K562 (cell line): ENCODE measurements around the gene MEF2B. TPM values are rescaled to one million over a fixed set of nuclear protein-coding genes. Genes with fewer than 3 reads are reported as not detected.

Experiments
- ARID2 ChIP-seq: fragments of 450-650 bp; IDR thresholded peaks from 2 replicates; pipeline ENCODE4 v1.6.1; 2017; ENCODE audit warnings: antibody characterized with exemption, mild to moderate bottlenecking
- CBFA2T3 ChIP-seq: fragments of 450-650 bp; IDR thresholded peaks from 2 replicates; pipeline ENCODE4 v1.6.1; 2017
- CLOCK ChIP-seq: fragments of 250-450 bp; sonication (Bioruptor Pico); IDR thresholded peaks from 2 replicates; pipeline ENCODE4 v1.4.0; 2020; ENCODE audit warnings: mild to moderate bottlenecking, moderate library complexity, borderline replicate concordance
- CTCFL ChIP-seq: IDR thresholded peaks from 2 replicates; pipeline ENCODE4 v1.6.1; 2011; ENCODE audit warnings: borderline replicate concordance, low read depth, mild to moderate bottlenecking, moderate library complexity, low read length; ENCODE audit not compliant: insufficient read depth, poor library complexity, severe bottlenecking
- ESRRB ChIP-seq: fragments of 250-450 bp; sonication (Bioruptor Pico); IDR thresholded peaks from 2 replicates; pipeline ENCODE4 v1.5.0; 2020; ENCODE audit warnings: mild to moderate bottlenecking, moderate library complexity, borderline replicate concordance
- MBD2 ChIP-seq: sonication (generic); IDR thresholded peaks from 2 replicates; pipeline ENCODE4 v1.6.1; 2016; ENCODE audit warnings: low read depth, borderline replicate concordance
- MEF2D ChIP-seq: conservative IDR thresholded peaks from 2 replicates; pipeline ENCODE4 v1.6.1; 2016; ENCODE audit warnings: low read depth, missing genetic modification characterization, missing compliant biosample characterization
- NONO ChIP-seq, 2 experiments: fragments of 200-400 bp in 1 of 2; fragments of 450-650 bp in 1 of 2; formaldehyde crosslinking in 1 of 2; IDR thresholded peaks; 2 replicates each; pipeline ENCODE4 v1.6.1; 2017; ENCODE audit warnings: low read depth in 2 of 2, mild to moderate bottlenecking in 2 of 2, moderate library complexity in 2 of 2, low read length in 1 of 2
- RB1 ChIP-seq: fragments of 450-650 bp; IDR thresholded peaks from 2 replicates; pipeline ENCODE4 v1.6.1; 2017; ENCODE audit warnings: low read depth, mild to moderate bottlenecking
- RBM25 ChIP-seq: fragments of 200-400 bp; formaldehyde crosslinking; IDR thresholded peaks from 2 replicates; pipeline ENCODE4 v1.6.1; 2018; ENCODE audit warnings: low read length, low read depth, moderate library complexity; ENCODE audit not compliant: severe bottlenecking
- RBM39 ChIP-seq: fragments of 200-400 bp; formaldehyde crosslinking; optimal IDR thresholded peaks from 2 replicates; pipeline ENCODE3; 2018; ENCODE audit warnings: low read depth, low read length
- SIN3A ChIP-seq, 2 experiments: fragments of 150-350 bp in 1 of 2; IDR thresholded peaks; 2 replicates each; pipeline ENCODE4 v1.6.1; 2011 to 2016; ENCODE audit warnings: borderline replicate concordance in 2 of 2, low read depth in 2 of 2, low read length in 2 of 2, mild to moderate bottlenecking in 2 of 2, moderate library complexity in 2 of 2; ENCODE audit not compliant: control insufficient read depth in 1 of 2
- SPI1 ChIP-seq: IDR thresholded peaks from 2 replicates; pipeline ENCODE4 v1.6.1; 2011; ENCODE audit warnings: low read depth, low read length, control low read depth, borderline replicate concordance
- TEAD1 ChIP-seq, 2 experiments: fragments of 450-650 bp in 1 of 2; sonication (generic) in 1 of 2; formaldehyde crosslinking; IDR thresholded peaks; 2 replicates each; pipeline versions ENCODE4 v1.4.0 to v1.8.0; 2020 to 2022; ENCODE audit warnings: mild to moderate bottlenecking in 2 of 2, missing genetic modification reagents in 1 of 2
- THRAP3 ChIP-seq: fragments of 450-650 bp; IDR thresholded peaks from 2 replicates; pipeline ENCODE4 v1.6.1; 2016; ENCODE audit warnings: mild to moderate bottlenecking, inconsistent platforms, borderline replicate concordance
- ZNF764 ChIP-seq: fragments of 250-450 bp; sonication (Bioruptor Pico); IDR thresholded peaks from 2 replicates; pipeline ENCODE4 v1.4.0; 2020; ENCODE audit warnings: low read depth, mild to moderate bottlenecking, moderate library complexity
- polyA plus RNA-seq, 8 experiments: library from polyadenylated mRNA; depleted of rRNA in 4 of 8; stranded (reverse) in 5 of 8; unstranded in 3 of 8; fragments of >200 nt; fragmentation: Nextera tagmentation in 2 of 8; fragmentation: Illumina TruSeq in 1 of 8; extraction: Ambion mirVana in 2 of 8; extraction: Trizol in 1 of 8; gene quantifications; 2 replicates each; pipeline versions ENCODE4 v1.2.1 to v1.2.3, GENCODE V29; 2011 to 2014; ENCODE audit warnings: inconsistent platforms in 1 of 8, missing spikeins in 1 of 8
- total RNA-seq, 7 experiments: library from RNA; depleted of rRNA in 6 of 7; stranded (reverse); fragments of >200 nt in 6 of 7; fragmentation: Illumina TruSeq in 2 of 7; extraction: Trizol in 2 of 7; gene quantifications; 2 replicates each; pipeline versions ENCODE4 v1.2.1 to v1.2.3, GENCODE V29; 2011 to 2021; ENCODE audit warnings: low replicate concordance in 1 of 7
- TF ChIP-seq, protein P1 (sequence below): fragments of 450-650 bp; IDR thresholded peaks from 2 replicates; pipeline ENCODE4 v1.7.1; 2018; ENCODE audit warnings: mild to moderate bottlenecking, low read depth; ENCODE audit not compliant: partially characterized antibody
- TF ChIP-seq, protein P2 (sequence below), 2 experiments: IDR thresholded peaks; 2 replicates each; pipeline ENCODE4 v1.6.1; 2011; ENCODE audit warnings: borderline replicate concordance in 1 of 2, control low read depth in 1 of 2, low read depth in 1 of 2, low read length in 1 of 2, mild to moderate bottlenecking in 1 of 2, mixed read lengths in 1 of 2, moderate library complexity in 1 of 2; ENCODE audit not compliant: insufficient read depth in 1 of 2, insufficient read length in 1 of 2, poor library complexity in 1 of 2, severe bottlenecking in 1 of 2; ENCODE audit errors: extremely low read depth in 1 of 2

The MEF2B gene
- total and polyA plus RNA-seq, 9 of the 15 experiments (the other 6 are each of a cell fraction or from before 2014, with no cell fraction given), result 0.14 to 1.9 (median 0.71) TPM; not detected in 3

- TF ChIP-seq, protein P1, sequence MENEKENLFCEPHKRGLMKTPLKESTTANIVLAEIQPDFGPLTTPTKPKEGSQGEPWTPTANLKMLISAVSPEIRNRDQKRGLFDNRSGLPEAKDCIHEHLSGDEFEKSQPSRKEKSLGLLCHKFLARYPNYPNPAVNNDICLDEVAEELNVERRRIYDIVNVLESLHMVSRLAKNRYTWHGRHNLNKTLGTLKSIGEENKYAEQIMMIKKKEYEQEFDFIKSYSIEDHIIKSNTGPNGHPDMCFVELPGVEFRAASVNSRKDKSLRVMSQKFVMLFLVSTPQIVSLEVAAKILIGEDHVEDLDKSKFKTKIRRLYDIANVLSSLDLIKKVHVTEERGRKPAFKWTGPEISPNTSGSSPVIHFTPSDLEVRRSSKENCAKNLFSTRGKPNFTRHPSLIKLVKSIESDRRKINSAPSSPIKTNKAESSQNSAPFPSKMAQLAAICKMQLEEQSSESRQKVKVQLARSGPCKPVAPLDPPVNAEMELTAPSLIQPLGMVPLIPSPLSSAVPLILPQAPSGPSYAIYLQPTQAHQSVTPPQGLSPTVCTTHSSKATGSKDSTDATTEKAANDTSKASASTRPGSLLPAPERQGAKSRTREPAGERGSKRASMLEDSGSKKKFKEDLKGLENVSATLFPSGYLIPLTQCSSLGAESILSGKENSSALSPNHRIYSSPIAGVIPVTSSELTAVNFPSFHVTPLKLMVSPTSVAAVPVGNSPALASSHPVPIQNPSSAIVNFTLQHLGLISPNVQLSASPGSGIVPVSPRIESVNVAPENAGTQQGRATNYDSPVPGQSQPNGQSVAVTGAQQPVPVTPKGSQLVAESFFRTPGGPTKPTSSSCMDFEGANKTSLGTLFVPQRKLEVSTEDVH, result peak; percentile 71
- TF ChIP-seq TEAD1 (CRISPR knock-in tag; IDR thresholded peaks at IDR 0.05) (0 out of 4 replicates have a peak, but pooled peaks of 1 of the 2 experiments have one; percentile 58), ARID2 (no peak), RB1 (peak; percentile 49; the same call in 1 of the 2 replicates), THRAP3 (no peak), RBM39 (no peak), ESRRB (no peak), RBM25 (no peak), MEF2D (tag) (peak; percentile 96), CLOCK (CRISPR knock-in tag) (no peak), MBD2 (no peak; the same call in 1 of the 2 replicates), SIN3A (IDR thresholded peaks at IDR 0.05; ENCODE audit: borderline replicate concordance in 2 of 2, control insufficient read depth in 1 of 2, low read depth in 2 of 2, low read length in 2 of 2) (peak; percentile 46 to 87; a peak in 2 of 4 replicates), CTCFL (peak; percentile 76), CBFA2T3 (peak; percentile 31; the same call in 1 of the 2 replicates), ZNF764 (CRISPR knock-in tag) (no peak), SPI1 (no peak), NONO (IDR thresholded peaks at IDR 0.05; ENCODE audit: low read depth in 2 of 2, low read length in 1 of 2) (0 out of 4 replicates have a peak, but pooled peaks of 1 of the 2 experiments have one; percentile 24)
- TF ChIP-seq, protein P2, sequence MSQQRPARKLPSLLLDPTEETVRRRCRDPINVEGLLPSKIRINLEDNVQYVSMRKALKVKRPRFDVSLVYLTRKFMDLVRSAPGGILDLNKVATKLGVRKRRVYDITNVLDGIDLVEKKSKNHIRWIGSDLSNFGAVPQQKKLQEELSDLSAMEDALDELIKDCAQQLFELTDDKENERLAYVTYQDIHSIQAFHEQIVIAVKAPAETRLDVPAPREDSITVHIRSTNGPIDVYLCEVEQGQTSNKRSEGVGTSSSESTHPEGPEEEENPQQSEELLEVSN (IDR thresholded peaks at IDR 0.05; ENCODE audit: borderline replicate concordance in 1 of 2, extremely low read depth in 1 of 2, insufficient read depth in 1 of 2, insufficient read length in 1 of 2, low read depth in 1 of 2, low read length in 1 of 2, poor library complexity in 1 of 2, severe bottlenecking in 1 of 2), result peak; percentile 40 to 68
These were observed 35.3 kb downstream of the MEF2B start (continued) for GRCh38 chr19:19134687-19135158.
